Left hindlimb (tissue), 1 donor: ENCODE data around the gene ZNF236.

Experiments used
- DNase-seq: peaks from one replicate; pipeline ENCODE4 v3.0.0-alpha.2; 2018

ZNF236 gene

DNA sequence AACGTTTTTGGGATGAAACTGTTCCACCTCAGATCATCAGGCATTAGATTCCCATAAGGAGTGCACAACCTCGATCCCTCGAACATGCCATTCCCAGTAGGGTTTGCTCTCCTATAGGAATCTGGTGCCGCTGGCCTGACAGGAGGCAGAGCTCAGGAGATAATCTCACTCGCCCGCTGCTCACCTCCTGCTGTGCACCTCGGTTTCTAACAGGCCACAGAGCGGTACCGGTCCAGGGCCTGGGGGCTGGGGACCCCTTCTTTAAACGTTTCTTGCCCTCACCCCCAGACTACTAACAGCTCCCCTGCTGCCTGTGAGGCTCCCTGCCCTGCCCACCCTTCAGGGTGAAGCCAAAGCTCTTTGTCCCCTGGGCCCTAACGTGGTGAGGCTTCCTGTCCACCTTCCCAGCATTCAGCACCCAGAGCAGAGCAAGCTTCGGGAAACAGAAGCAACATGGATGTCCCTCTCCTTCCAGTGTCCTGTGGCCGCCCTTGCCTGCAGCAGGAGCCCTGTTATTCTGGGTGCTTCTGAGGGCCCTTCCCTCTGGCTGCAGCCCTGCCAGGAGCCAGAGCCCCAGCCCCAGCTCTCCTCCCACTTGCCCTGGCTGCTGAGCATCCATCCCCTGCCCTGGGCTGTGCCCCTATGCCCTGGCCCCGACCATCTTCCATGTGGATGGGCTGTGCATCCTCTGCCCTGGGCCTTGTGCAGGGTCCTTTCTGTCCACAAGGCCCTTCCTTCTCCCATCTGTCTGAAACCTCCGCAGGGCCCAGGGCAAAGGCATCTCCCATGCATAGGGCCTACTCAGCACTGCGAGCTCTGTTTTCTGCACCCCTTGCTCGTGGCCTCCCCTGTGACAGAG is 170.1 kb downstream of the ZNF236 start:
- DNase-seq: no peak

DNA sequence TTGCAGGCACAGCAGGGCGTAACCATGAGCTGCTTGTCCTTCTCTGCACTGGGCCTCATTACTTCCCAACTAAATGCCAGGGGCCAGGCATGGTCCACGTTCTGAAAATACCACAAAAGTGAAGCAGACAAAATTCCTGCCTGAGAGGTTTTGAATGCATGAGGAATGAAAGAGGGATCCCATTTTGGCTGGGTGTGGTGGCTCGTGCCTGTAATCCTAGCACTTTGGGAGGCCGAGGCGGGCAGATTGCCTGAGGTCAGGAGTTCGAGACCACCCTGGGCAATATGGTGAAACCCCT is 170.7 kb downstream of the ZNF236 start:
- no peak for DNase-seq

- no peak for DNase-seq
Measured at GRCh38 chr18:76993573-76993972, 171.2 kb downstream of the ZNF236 start.

DNA sequence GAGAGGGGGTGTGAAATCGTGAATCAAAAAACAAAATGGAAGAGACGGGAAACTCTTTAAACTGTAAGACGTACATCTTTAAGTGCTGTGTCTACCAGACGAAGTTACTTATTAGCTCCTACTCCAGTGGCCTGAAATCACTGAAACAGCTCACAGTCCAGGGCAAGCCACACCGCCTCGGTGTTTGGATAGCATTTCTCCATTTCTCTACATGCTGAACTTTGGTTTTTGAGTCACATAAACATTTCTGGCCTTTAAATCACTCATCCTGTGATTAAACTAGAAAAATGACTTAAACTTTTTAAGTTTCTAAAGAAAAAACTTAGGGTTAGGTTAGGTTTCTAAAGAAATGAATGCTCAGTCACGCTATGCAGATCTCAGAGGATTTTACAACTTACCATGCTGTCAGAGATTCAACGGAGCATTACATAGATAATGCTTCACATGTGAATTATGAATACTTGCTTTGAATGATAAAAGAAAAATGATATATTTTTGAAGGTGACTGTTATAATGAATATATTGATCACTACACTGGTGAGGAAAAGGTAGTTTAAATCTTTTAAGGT is 171.8 kb downstream of the ZNF236 start:
- no peak for DNase-seq

- DNase-seq: no peak
Measured at GRCh38 chr18:76995896-76996295, 173.5 kb downstream of the ZNF236 start.

DNA sequence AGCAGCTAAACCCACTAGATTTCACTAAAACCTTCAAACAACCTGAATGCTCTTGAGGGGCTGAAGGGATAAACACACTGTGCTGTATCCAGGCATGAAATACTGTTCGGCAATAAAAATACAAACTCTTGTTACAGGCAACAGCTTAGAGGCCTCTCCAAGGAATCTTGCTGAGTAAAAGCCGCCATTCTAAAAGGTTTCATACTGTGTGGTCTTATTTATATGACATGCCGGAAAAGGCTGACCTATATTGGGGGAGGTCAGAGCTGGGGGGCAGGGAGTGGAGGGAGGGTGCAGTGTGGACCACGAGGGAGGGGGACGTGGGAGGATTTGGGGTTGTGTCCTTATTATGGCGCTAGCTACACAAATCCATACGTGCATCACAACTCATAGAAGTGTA is 174.1 kb downstream of the ZNF236 start:
- DNase-seq: no peak

- DNase-seq: no peak
Measured at GRCh38 chr18:76997951-76998808, 175.8 kb downstream of the ZNF236 start.

- no peak for DNase-seq
Measured at GRCh38 chr18:76999077-76999476, 176.7 kb downstream of the ZNF236 start.

DNA sequence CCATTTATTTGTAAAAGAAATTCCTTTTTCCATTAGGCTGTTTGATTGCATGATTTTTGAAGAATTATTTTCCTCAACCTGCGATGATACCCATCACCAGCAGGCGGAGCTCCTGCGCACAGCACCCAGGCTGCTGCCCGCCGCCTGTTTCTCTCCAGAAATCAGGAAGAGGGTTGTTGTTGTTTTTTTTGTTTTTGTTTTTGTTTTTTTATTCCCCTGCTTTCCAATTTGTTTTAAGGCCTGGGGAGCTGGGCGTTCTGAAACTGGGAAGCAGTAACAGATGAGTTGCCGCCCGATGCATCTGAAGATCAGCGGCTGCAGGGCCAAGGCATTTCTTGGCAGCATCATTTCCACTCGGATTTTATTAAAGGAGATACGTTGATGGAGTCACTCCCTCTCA is 178.2 kb downstream of the ZNF236 start:
- DNase-seq: no peak

DNA sequence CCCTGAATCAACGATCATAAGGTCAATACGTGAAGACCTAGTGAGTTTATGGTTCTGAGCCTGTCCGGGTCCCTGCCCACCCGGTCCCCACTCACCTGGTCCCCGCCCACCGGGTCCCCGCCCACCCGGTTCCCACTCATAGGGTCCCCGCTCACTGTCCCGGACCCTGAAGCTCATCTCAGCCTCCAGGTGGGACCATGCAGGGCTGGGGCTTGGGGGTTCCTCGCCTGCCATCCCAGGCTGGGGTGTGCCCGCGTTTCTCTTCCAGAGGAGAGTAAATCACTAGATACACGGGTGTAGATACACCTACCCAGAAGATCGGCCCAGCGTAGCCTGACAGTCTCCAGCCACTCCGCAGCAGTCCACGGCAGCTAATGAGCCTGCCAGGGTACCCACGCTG is 178.7 kb downstream of the ZNF236 start:
- DNase-seq: no peak

DNA sequence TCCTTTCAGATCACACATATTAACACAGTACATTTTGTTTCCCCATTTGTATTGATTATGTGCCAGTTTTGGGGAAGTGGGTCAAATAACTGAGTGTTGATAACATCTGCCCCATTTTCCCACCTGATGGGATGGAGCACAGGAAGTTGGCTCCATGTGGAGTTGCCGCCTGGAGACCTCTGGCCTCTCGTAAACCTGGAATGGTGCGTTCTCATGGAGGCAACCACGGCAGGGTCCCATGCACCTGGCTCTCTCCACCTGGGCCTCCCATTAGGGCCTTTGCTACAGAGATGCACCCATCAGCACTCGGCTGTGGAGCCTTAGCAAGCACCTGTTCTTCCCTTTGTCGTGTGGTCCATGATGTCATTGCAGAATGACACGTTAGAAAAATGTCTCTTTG is 179.6 kb downstream of the ZNF236 start:
- DNase-seq: no peak

GRCh38 chr18:77002496-77002895 is 180.1 kb downstream of the ZNF236 start:
- DNase-seq: no peak

DNA sequence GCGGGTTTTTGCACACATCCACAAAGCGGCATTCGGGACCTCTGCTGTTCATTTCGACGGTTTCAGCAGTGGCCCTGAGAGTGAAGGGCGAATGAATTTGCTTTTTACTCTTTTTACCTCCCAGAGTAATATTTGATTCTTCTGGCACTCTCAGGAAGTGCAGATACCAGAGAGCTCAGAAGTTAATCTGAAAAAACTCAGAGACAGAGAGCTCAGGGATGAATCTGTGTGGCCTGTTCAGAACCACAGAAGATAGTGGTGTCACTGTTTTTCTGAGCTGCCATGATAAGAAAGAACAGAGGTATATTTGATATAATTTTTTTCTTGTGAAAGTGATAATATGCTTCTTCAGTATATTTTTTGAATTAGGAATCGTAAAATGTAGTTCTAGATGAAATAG is 181.0 kb downstream of the ZNF236 start:
- no peak for DNase-seq

GRCh38 chr18:77004555-77005380 is 182.4 kb downstream of the ZNF236 start:
- DNase-seq: no peak

- no peak for DNase-seq
Measured at GRCh38 chr18:77005651-77006195, 183.4 kb downstream of the ZNF236 start.

DNA sequence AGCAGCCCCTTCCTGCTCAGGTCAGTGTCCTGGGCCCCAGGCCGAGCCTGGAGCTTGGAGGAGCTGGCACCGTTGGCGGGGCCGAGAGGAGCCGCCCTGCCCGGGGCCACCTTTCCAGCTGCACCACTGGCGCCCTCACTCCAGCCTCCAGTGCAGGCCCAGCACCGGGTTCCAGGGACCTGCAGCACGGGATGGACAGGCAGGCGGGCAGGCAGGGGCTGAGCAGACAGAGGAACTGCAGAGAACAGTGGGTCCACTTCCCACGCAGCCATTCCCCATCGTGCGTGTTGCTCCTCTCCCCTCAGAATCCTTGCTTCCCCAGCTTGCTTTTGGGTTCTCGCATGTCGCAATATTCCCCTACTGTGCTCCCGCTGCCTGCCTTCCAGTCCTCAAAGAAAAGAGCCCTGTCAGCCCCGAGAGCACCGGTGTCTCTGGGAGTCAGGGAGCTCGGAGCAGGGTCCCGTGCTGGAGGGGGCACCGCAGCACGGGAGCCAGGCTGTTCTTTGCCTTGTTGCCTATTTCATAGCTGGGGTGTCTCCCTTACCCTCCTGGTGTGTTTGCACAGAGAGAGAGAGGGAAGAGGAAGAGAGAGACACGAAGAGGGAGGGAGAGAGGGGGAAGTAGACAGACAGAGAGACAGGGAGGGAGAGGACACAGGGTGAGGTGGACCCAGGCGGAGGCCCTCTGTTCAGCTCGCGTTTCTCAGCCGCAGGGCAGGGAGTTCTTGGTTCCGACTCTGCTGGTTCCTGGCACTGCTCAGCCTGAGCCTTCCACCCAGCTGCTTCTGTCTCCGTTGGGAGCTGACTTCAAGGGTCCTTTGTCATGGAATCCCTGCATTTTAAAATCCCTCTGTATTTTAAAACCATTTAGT is 184.2 kb downstream of the ZNF236 start:
- DNase-seq: no peak

DNA sequence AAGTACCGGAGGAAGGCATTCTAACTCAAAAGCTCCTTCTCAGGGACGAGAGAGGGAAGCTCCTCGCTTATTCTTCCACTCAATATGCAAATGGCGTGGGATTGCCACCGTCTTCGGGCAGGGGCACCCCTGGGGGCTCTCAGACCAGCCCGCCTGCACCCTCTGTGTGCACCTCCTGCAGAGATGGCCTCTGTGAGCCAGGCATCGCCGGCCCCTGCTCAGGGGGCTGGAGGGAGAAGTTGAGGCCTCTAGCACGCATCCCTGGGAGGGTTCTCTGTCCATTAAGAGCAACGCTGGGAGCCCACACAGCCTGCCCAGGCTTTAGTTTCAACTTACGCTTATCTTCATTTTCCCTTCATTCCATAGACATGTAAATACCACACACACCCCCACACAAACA is 184.9 kb downstream of the ZNF236 start:
- DNase-seq: no peak

DNA sequence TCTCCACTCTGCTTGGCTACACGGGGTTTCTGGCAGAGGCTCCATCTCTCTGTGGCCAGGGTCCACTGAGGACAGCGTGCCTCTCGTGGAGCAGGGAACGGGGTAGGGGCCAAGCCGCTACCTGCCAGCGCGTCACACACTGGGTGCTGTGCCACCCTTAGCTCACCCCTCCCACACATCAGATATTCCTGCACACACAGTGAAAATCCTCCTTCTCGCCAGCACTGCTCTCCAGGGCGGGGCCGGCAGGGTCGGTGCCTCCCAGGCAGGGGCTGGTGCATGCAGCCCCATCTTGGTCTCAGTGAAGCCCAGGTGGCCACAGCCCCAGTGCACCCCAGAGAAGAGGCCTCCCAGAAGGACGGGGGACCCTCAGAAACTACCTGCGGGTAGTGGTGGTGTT is 185.6 kb downstream of the ZNF236 start:
- no peak for DNase-seq

DNA sequence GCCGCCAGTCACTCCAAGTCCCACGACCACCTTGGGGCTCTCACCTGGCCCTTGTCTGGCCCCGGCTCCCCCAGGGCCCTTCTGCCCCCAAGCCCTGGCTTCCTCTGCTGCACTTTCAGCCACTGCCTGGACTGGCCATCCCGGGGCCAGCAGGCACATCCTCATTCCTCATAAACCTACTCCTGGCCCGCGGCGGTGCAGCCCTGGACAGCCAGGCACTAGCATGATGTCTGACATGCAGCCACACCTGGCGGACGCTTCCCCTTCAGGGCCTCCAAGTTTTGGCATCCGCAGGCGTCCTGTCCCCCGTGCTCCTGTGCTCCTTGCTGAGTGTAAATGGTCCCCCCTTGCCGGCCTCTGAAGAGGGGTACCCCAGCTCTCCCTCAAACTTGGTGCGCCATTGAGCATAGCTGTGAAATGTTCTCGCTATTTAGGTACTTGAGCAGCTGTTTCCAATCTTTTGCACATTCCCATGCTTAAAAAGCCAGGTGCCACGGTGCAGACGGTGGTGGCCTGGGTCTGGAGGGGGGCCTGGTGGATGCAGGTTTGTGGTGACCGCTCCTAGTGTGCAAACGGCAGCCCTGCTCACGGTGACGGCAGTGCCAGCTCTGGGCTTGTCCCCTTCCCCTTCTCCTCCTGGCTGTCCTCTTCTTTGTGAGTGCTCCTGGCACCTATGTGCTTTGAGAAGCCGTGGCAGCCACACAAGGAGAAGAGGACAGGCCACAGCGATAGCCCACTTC is 186.4 kb downstream of the ZNF236 start:
- no peak for DNase-seq

DNA sequence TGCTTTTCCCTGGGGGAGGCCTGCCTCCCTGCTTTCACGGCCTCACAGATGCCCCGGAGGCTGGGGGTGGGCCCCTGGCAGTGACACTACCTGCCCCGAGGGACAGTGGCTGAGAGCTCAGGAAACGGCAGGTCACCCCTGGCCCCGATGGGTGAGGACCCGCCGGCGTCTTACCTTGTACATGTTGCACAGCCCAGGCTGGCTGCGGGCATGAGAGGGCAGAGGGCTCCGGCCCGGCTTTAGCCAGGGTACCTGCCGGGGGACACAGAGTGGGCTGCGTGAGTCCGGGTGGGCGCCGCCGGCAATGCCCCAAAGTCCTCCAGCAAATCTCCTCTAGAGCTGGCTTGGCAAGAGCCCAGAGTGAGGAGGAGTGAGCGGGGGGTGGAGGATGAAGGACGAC is 187.3 kb downstream of the ZNF236 start:
- no peak for DNase-seq

GRCh38 chr18:77012120-77012519 is 189.8 kb downstream of the ZNF236 start:
- no peak for DNase-seq
